ENCODE results near the gene AKR1C1.
"Not testable (repeated sequence)": the region's sequence is repeated elsewhere in the genome, so short reads cannot be mapped to it uniquely, and the experiment has no call there.

The AKR1C1 gene

GRCh38 chr10:5018134-5018533 is 54.9 kb downstream of the AKR1C1 start:
- Histone ChIP-seq H3K9ac (ENCODE audit: low read length) (peak overlapping the region; percentile 83), H3K4ac (ENCODE audit: low read depth in 1 of 2, low read length in 2 of 2) (no peak overlapping the region), H3K4me2 (ENCODE audit: low read length, poor library complexity, severe bottlenecking) (no peak overlapping the region), H3K14ac (ENCODE audit: low read length in 2 of 2) (no peak overlapping the region), H4K8ac (ENCODE audit: low read length) (no peak overlapping the region), H2BK5ac (ENCODE audit: low read depth, low read length, poor library complexity, severe bottlenecking) (no peak overlapping the region), H3K4me1 (ENCODE audit: control insufficient read depth, insufficient read depth, low read depth, low read length) (peaks cover 1% of the 10 kb centered on the region), H3K4me3 (ENCODE audit: insufficient read depth in 1 of 2, low read depth in 1 of 2, low read length in 2 of 2) (peak overlapping the region in 1 of 2 experiments; percentile 18), H4K91ac (ENCODE audit: low read length) (no peak overlapping the region), H2BK120ac (ENCODE audit: low read depth, low read length) (no peak overlapping the region), H3K79me1 (replicated peaks; ENCODE audit: low read length, poor library complexity, severe bottlenecking) (no peaks in the 10 kb centered on the region), H3K9me3 (ENCODE audit: control insufficient read depth, low read length) (no peaks in the 10 kb centered on the region), H2AFZ (ENCODE audit: low read depth, low read length) (no peak overlapping the region), H3K36me3 (ENCODE audit: control insufficient read depth in 1 of 2, insufficient read depth in 2 of 2, low read depth in 1 of 2, low read length in 2 of 2) (no peaks in the 10 kb centered on the region), H2BK12ac (ENCODE audit: low read length in 2 of 2) (no peak overlapping the region), H3K23ac (ENCODE audit: low read length in 2 of 2) (no peak overlapping the region), H2BK15ac (ENCODE audit: low read depth, poor library complexity, severe bottlenecking) (no peak overlapping the region), H3K18ac (ENCODE audit: low read depth in 1 of 2, low read length in 2 of 2) (no peak overlapping the region), H3K27ac (ENCODE audit: low read length, poor library complexity, severe bottlenecking) (no peak overlapping the region), H2AK5ac (ENCODE audit: low read length, severe bottlenecking) (no peak overlapping the region), H3K27me3 (ENCODE audit: control insufficient read depth in 1 of 2, insufficient read depth in 1 of 2, low read length in 2 of 2) (no peaks in the 10 kb centered on the region)
- no peak for DNase-seq
- 42% methylated on average over 2 of the region's 3 CpGs for WGBS

DNA sequence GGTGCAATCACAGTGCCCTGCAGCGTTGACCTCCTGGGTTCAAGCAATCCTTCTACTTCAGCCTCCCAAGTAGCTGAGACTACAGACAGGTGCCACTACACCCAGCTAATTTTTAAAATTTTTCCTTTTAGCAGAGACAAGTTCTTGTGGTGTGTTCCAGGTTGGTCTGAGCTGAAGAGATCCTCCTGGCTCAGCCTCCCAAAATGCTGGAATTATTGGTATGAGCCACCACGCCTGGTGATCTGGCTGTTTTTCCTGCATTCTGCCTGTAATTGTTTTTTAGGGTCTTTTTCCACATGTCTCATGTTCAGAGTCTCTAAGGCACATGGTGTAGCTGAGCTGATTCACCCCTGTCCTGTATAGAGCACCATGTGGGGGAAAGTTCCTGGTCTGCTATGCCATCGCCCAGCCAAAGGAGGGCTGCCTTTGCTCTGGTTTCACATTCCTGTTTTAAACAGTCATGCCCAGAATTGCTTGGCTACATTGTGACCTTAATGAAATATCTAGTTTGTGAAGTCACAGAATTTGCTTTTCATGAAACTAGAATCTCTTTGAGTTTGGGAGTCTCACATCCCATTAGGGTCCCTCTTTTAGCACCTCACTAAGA is 55.6 kb downstream of the AKR1C1 start:
- 100% methylated on average over 1 of the region's 3 CpGs for WGBS
- not testable (repeated sequence) for H2BK120ac ChIP-seq (ENCODE audit: low read depth, low read length)

GRCh38 chr10:5019770-5020612 is 56.8 kb downstream of the AKR1C1 start:
- not testable (repeated sequence) for DNase-seq; H2BK15ac ChIP-seq (ENCODE audit: low read depth, poor library complexity, severe bottlenecking); H2BK120ac ChIP-seq (ENCODE audit: low read depth, low read length); H3K4me3 ChIP-seq (ENCODE audit: insufficient read depth in 1 of 2, low read depth in 1 of 2, low read length in 2 of 2); H3K4me2 ChIP-seq (ENCODE audit: low read length, poor library complexity, severe bottlenecking); H2BK12ac ChIP-seq (ENCODE audit: low read length in 2 of 2); H3K4ac ChIP-seq (ENCODE audit: low read depth in 1 of 2, low read length in 2 of 2); H3K14ac ChIP-seq (ENCODE audit: low read length in 2 of 2); H3K27me3 ChIP-seq (ENCODE audit: control insufficient read depth in 1 of 2, insufficient read depth in 1 of 2, low read length in 2 of 2); H3K4me1 ChIP-seq (ENCODE audit: control insufficient read depth, insufficient read depth, low read depth, low read length); H3K79me1 ChIP-seq (replicated peaks; ENCODE audit: low read length, poor library complexity, severe bottlenecking); H3K27ac ChIP-seq (ENCODE audit: low read length, poor library complexity, severe bottlenecking); H2BK5ac ChIP-seq (ENCODE audit: low read depth, low read length, poor library complexity, severe bottlenecking); H2AK5ac ChIP-seq (ENCODE audit: low read length, severe bottlenecking); H4K8ac ChIP-seq (ENCODE audit: low read length); H4K91ac ChIP-seq (ENCODE audit: low read length); H3K18ac ChIP-seq (ENCODE audit: low read depth in 1 of 2, low read length in 2 of 2); H3K9me3 ChIP-seq (ENCODE audit: control insufficient read depth, low read length); H3K23ac ChIP-seq (ENCODE audit: low read length in 2 of 2); H3K36me3 ChIP-seq (ENCODE audit: control insufficient read depth in 1 of 2, insufficient read depth in 2 of 2, low read depth in 1 of 2, low read length in 2 of 2); H2AFZ ChIP-seq (ENCODE audit: low read depth, low read length)
- H3K9ac ChIP-seq (ENCODE audit: low read length), result peak overlapping the region; percentile 83
- 95% methylated on average over 4 of the region's 6 CpGs for WGBS

More for the DNA sequence above, 55.6 kb downstream of the AKR1C1 start:
- H3K36me3 ChIP-seq (ENCODE audit: control insufficient read depth in 1 of 2, insufficient read depth in 2 of 2, low read depth in 1 of 2, low read length in 2 of 2); H3K18ac ChIP-seq (ENCODE audit: low read depth in 1 of 2, low read length in 2 of 2); H3K23ac ChIP-seq (ENCODE audit: low read length in 2 of 2); H2BK5ac ChIP-seq (ENCODE audit: low read depth, low read length, poor library complexity, severe bottlenecking); H2BK15ac ChIP-seq (ENCODE audit: low read depth, poor library complexity, severe bottlenecking); H3K79me1 ChIP-seq (replicated peaks; ENCODE audit: low read length, poor library complexity, severe bottlenecking); H3K4me1 ChIP-seq (ENCODE audit: control insufficient read depth, insufficient read depth, low read depth, low read length); H3K9me3 ChIP-seq (ENCODE audit: control insufficient read depth, low read length); H3K14ac ChIP-seq (ENCODE audit: low read length in 2 of 2); H2AFZ ChIP-seq (ENCODE audit: low read depth, low read length); H3K27ac ChIP-seq (ENCODE audit: low read length, poor library complexity, severe bottlenecking); H4K8ac ChIP-seq (ENCODE audit: low read length); H3K27me3 ChIP-seq (ENCODE audit: control insufficient read depth in 1 of 2, insufficient read depth in 1 of 2, low read length in 2 of 2); H3K4ac ChIP-seq (ENCODE audit: low read depth in 1 of 2, low read length in 2 of 2); H4K91ac ChIP-seq (ENCODE audit: low read length); H3K4me2 ChIP-seq (ENCODE audit: low read length, poor library complexity, severe bottlenecking); H2BK12ac ChIP-seq (ENCODE audit: low read length in 2 of 2); H2AK5ac ChIP-seq (ENCODE audit: low read length, severe bottlenecking); H3K4me3 ChIP-seq (ENCODE audit: insufficient read depth in 1 of 2, low read depth in 1 of 2, low read length in 2 of 2): not testable (repeated sequence)
- peak; percentile 20 for DNase-seq
- H3K9ac ChIP-seq (ENCODE audit: low read length), result peak overlapping the region; percentile 83

GRCh38 chr10:5021624-5022290 is 58.5 kb downstream of the AKR1C1 start:
- 75% methylated on average over 9 of the region's 10 CpGs for WGBS
- not testable (repeated sequence) for H4K8ac ChIP-seq (ENCODE audit: low read length)

More at GRCh38 chr10:5021624-5022290, 58.5 kb downstream of the AKR1C1 start:
- not testable (repeated sequence) for H3K23ac ChIP-seq (ENCODE audit: low read length in 2 of 2); H3K36me3 ChIP-seq (ENCODE audit: control insufficient read depth in 1 of 2, insufficient read depth in 2 of 2, low read depth in 1 of 2, low read length in 2 of 2); H2BK120ac ChIP-seq (ENCODE audit: low read depth, low read length); H3K4ac ChIP-seq (ENCODE audit: low read depth in 1 of 2, low read length in 2 of 2); H3K27me3 ChIP-seq (ENCODE audit: control insufficient read depth in 1 of 2, insufficient read depth in 1 of 2, low read length in 2 of 2); H3K79me1 ChIP-seq (replicated peaks; ENCODE audit: low read length, poor library complexity, severe bottlenecking); H3K4me1 ChIP-seq (ENCODE audit: control insufficient read depth, insufficient read depth, low read depth, low read length); H3K4me3 ChIP-seq (ENCODE audit: insufficient read depth in 1 of 2, low read depth in 1 of 2, low read length in 2 of 2); H3K27ac ChIP-seq (ENCODE audit: low read length, poor library complexity, severe bottlenecking); H4K91ac ChIP-seq (ENCODE audit: low read length); H2BK12ac ChIP-seq (ENCODE audit: low read length in 2 of 2); H3K14ac ChIP-seq (ENCODE audit: low read length in 2 of 2); H3K18ac ChIP-seq (ENCODE audit: low read depth in 1 of 2, low read length in 2 of 2); H2AFZ ChIP-seq (ENCODE audit: low read depth, low read length); H2AK5ac ChIP-seq (ENCODE audit: low read length, severe bottlenecking); H3K9me3 ChIP-seq (ENCODE audit: control insufficient read depth, low read length); DNase-seq; H2BK15ac ChIP-seq (ENCODE audit: low read depth, poor library complexity, severe bottlenecking); H2BK5ac ChIP-seq (ENCODE audit: low read depth, low read length, poor library complexity, severe bottlenecking); H3K4me2 ChIP-seq (ENCODE audit: low read length, poor library complexity, severe bottlenecking)
- H3K9ac ChIP-seq (ENCODE audit: low read length), result peak overlapping the region; percentile 55

Measured in mesenchymal stem cell (in vitro differentiated cells and primary cell).